ENCODE measurements around the gene PDE8B. TPM values are rescaled to one million over a fixed set of nuclear protein-coding genes. Genes with fewer than 3 reads are reported as not detected.

Gene PDE8B
- polyA plus RNA-seq, 1 of the 3 experiments (the other 2 are of a cell fraction), result not detected

DNA sequence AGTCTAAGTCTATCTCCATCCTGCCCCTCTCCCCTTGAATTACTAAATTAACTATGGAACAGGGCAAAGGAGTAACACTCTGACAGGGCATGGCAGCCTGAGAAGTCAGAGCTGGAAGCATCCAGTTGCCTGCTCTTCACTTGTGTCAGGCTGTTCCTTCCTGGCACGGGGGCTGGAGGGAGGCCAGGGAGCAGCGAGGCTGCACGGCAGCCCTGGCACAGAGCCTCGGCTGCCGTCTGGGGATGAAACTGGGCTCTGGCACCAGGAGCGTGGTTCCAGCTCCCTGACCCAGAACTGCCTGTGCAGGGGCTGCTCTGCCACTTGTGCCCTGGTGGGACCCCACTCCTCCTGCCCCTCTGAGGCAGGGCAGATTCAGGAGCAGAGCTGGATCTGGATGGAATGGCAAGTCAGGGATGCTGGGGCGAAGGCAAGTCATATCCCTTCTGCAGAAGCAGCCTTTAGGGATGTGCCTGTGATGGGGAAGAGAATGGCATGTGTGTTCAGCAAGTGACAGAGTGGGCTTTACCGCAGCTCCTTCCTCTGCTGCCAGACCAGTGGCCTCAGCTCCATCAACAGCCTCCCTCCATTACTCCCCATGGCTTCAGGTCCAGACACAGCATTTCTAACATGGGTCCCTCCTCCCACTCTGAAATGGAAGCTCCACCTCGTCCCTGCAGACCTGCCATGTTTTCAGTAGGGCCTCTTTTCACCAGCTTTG is 42.2 kb upstream of the PDE8B start:
- Histone ChIP-seq H3K79me2 (ENCODE audit: insufficient read depth) (no peaks in the 10 kb centered on the region), H3K27me3 (ENCODE audit: insufficient read depth) (peaks cover 22% of the 10 kb centered on the region; the same call in 1 of the 2 replicates), H3F3A (replicated peaks; ENCODE audit: insufficient read depth) (no peaks in the 10 kb centered on the region), H3K9me3 (no peaks in the 10 kb centered on the region), H3K36me3 (replicated peaks in 1 of 2; ENCODE audit: control insufficient read depth in 1 of 2, insufficient read depth in 2 of 2, low read length in 1 of 2) (no peaks in the 10 kb centered on the region), H3K4me1 (ENCODE audit: control insufficient read depth in 1 of 2, insufficient read depth in 2 of 2, low read depth in 1 of 2, low read length in 1 of 2) (peaks cover 8 to 10% of the 10 kb centered on the region in 2 experiments; a peak in 2 of 4 replicates), H2AFZ (ENCODE audit: low read depth) (peak overlapping the region; percentile 64; the same call in 1 of the 2 replicates), H3K27ac (ENCODE audit: low read depth in 2 of 2, low read length in 1 of 2) (peak overlapping the region in 1 of 2 experiments; percentile 52; a peak in 2 of 4 replicates), H3K9ac (peak overlapping the region; percentile 10; the same call in 1 of the 2 replicates), H3K4me3 (ENCODE audit: low read depth in 2 of 2, low read length in 1 of 2) (peak overlapping the region; percentile 2 to 45; a peak in 1 of 4 replicates), H3K9me2 (no peaks in the 10 kb centered on the region), H3K4me2 (peak overlapping the region; percentile 68), H4K20me1 (ENCODE audit: insufficient read depth) (no peaks in the 10 kb centered on the region)
- ChIA-PET POLR2A (interaction anchor here (0.6 kb wide), 1 partner anchor 18 kb away, joined by 3 read pairs; no protein-coding TSS in a partner anchor), CTCF (interaction anchor here (0.8 to 1.4 kb wide), 2 partner anchors 11 to 24 kb away, joined by 3 to 7 read pairs; no protein-coding TSS in a partner anchor)
- 24% methylated on average over 5 of the region's 9 CpGs for WGBS (ENCODE audit: low lambda C conversion rate)
- peak; percentile 57; the same call in 1 of the 2 replicates for TF ChIP-seq NFIC (IDR thresholded peaks at IDR 0.05; ENCODE audit: borderline replicate concordance)
- no peak for TF ChIP-seq YY1 (IDR thresholded peaks at IDR 0.05; ENCODE audit: low read depth)
- no peak for TF ChIP-seq SMC3 (IDR thresholded peaks at IDR 0.05; ENCODE audit: low read depth, low read length)
- TF ChIP-seq RXRA (IDR thresholded peaks at IDR 0.05; ENCODE audit: borderline replicate concordance, low read depth), result no peak
- no peak for DNase-seq

DNA sequence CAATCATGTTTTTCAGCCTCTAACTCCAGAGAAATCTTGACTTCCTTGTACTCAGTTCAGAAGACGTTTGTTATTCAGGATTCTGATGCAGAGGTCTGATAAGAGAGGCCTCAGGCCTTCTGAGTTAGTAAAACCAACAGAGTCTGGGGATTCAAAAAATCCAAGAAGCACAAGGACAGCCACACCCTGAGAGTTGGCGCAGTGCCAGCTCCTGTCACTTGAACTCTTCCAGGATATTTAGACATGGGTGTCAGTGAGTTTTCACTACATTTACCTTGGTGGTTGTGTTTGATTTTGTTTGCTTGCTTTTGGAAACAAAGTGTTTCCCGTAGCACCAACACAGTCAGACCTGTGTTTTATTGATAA is 41.6 kb upstream of the PDE8B start:
- CTCF ChIA-PET, result interaction anchor here (0.8 to 1.4 kb wide), 2 partner anchors 12 to 24 kb away, joined by 3 to 7 read pairs; no protein-coding TSS in a partner anchor
- Histone ChIP-seq H3K4me1 (ENCODE audit: control insufficient read depth in 1 of 2, insufficient read depth in 2 of 2, low read depth in 1 of 2, low read length in 1 of 2) (peaks cover 8 to 10% of the 10 kb centered on the region in 2 experiments; a peak in 2 of 4 replicates), H3K9me2 (no peaks in the 10 kb centered on the region), H3K9ac (no peak overlapping the region), H3K9me3 (no peaks in the 10 kb centered on the region), H3K36me3 (replicated peaks in 1 of 2; ENCODE audit: control insufficient read depth in 1 of 2, insufficient read depth in 2 of 2, low read length in 1 of 2) (no peaks in the 10 kb centered on the region), H3K4me2 (0 out of 2 replicates have a peak overlapping the region, but pooled peaks have one; percentile 68), H2AFZ (ENCODE audit: low read depth) (peak overlapping the region; percentile 64; the same call in 1 of the 2 replicates), H3K27ac (ENCODE audit: low read depth in 2 of 2, low read length in 1 of 2) (no peak overlapping the region; a peak in 1 of 4 replicates), H3K4me3 (ENCODE audit: low read depth in 2 of 2, low read length in 1 of 2) (no peak overlapping the region), H3K79me2 (ENCODE audit: insufficient read depth) (no peaks in the 10 kb centered on the region), H4K20me1 (ENCODE audit: insufficient read depth) (no peaks in the 10 kb centered on the region), H3F3A (replicated peaks; ENCODE audit: insufficient read depth) (no peaks in the 10 kb centered on the region), H3K27me3 (ENCODE audit: insufficient read depth) (peaks cover 22% of the 10 kb centered on the region; the same call in 1 of the 2 replicates)
- no peak for DNase-seq
- TF ChIP-seq NRF1 (IDR thresholded peaks at IDR 0.05; ENCODE audit: low read depth, low read length) (no peak), EZH2phosphoT487 (IDR thresholded peaks at IDR 0.05; ENCODE audit: borderline replicate concordance, low read depth) (no peak), NFIC (IDR thresholded peaks at IDR 0.05; ENCODE audit: borderline replicate concordance) (peak; percentile 79)
- TF ChIP-seq, protein P1, sequence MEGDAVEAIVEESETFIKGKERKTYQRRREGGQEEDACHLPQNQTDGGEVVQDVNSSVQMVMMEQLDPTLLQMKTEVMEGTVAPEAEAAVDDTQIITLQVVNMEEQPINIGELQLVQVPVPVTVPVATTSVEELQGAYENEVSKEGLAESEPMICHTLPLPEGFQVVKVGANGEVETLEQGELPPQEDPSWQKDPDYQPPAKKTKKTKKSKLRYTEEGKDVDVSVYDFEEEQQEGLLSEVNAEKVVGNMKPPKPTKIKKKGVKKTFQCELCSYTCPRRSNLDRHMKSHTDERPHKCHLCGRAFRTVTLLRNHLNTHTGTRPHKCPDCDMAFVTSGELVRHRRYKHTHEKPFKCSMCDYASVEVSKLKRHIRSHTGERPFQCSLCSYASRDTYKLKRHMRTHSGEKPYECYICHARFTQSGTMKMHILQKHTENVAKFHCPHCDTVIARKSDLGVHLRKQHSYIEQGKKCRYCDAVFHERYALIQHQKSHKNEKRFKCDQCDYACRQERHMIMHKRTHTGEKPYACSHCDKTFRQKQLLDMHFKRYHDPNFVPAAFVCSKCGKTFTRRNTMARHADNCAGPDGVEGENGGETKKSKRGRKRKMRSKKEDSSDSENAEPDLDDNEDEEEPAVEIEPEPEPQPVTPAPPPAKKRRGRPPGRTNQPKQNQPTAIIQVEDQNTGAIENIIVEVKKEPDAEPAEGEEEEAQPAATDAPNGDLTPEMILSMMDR (IDR thresholded peaks at IDR 0.05), result no peak
- TF ChIP-seq, protein P2, sequence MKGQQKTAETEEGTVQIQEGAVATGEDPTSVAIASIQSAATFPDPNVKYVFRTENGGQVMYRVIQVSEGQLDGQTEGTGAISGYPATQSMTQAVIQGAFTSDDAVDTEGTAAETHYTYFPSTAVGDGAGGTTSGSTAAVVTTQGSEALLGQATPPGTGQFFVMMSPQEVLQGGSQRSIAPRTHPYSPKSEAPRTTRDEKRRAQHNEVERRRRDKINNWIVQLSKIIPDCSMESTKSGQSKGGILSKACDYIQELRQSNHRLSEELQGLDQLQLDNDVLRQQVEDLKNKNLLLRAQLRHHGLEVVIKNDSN (IDR thresholded peaks at IDR 0.05; ENCODE audit: borderline replicate concordance, low read depth), result no peak
- 63% methylated on average over 3 of the region's 3 CpGs for whole genome bisulfite sequencing (ENCODE audit: low lambda C conversion rate)
- POLR2A ChIA-PET, result no interaction called here

All from SK-N-SH (cell line).